ENCODE data around the gene SUPT3H. TPM values are rescaled to one million over a fixed set of nuclear protein-coding genes. Genes with fewer than 3 reads are reported as not detected.
"Not testable (repeated sequence)": the region's sequence is repeated elsewhere in the genome, so short reads cannot be mapped to it uniquely, and the experiment has no call there.

Gene SUPT3H
- total RNA-seq, 1 experiment from 2014 or later = 14.8 TPM

DNA sequence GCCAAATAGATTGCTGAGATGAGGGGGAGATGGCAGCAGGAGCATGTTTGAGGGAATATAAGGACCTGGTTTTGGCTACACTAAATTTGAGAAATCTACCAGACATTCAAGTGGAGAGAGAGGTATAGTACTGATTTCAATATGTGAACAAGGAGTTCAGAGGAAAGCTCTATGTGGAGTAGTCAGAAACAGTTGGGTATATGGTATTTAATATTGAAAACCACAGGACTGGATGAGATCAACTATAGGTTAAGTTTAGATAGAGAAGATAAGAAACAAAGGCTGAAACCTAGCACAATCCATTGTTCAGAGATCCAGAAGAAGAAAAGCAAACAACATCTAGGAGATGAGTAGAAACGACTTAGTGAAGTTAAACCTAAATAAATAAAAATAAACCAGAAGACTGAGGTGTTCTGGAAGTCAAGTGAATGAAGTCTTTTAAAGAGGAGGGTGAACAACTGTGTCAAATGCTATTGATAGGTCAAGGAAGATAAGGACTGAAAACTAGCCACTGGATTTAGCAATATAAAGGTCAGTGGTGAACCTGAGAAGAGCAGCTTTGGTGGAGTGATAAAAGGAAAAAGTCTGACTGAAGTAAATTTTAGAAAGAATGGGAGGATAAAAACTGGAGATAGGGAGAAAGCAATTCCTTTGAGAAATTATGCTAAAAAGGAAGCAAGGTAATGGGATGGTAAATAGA is 170.8 kb downstream of the SUPT3H start:
- DNase-seq (ENCODE audit: low read depth) = no peak
- in situ Hi-C loops (cut with HindIII; ENCODE audit: low pct_unique_long_range_greater_than_20kb, low sequenced_read_pairs) = no loop called here

GRCh38 chr6:45201484-45201883 is 176.2 kb downstream of the SUPT3H start:
- DNase-seq (ENCODE audit: low read depth) = no peak
- in situ Hi-C loops (cut with HindIII; ENCODE audit: low pct_unique_long_range_greater_than_20kb, low sequenced_read_pairs) = no loop called here

GRCh38 chr6:45200510-45200909 is 177.2 kb downstream of the SUPT3H start:
- DNase-seq (ENCODE audit: low read depth) = no peak
- in situ Hi-C loops (cut with HindIII; ENCODE audit: low pct_unique_long_range_greater_than_20kb, low sequenced_read_pairs) = no loop called here

DNA sequence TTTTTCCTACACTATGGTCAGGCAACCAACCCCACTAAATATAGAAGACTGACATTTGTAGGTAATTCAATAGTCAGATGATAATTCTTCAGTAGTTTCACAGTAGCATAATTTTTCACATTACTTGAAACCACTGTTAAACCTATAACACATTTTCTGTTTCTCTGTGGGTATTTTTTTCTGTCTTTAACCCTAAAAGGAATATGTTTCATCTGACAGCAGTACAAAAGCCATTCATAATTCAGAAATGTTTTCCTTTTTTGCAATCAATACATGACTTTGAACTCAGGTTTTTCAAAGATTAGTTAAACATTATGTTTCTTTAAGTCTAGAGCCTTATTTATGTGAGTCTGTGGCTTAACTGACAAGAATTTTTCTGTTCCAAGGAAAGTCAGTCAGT is 178.2 kb downstream of the SUPT3H start:
- in situ Hi-C loops (cut with HindIII; ENCODE audit: low pct_unique_long_range_greater_than_20kb, low sequenced_read_pairs) = no loop called here
- DNase-seq (ENCODE audit: low read depth) = no peak

DNA sequence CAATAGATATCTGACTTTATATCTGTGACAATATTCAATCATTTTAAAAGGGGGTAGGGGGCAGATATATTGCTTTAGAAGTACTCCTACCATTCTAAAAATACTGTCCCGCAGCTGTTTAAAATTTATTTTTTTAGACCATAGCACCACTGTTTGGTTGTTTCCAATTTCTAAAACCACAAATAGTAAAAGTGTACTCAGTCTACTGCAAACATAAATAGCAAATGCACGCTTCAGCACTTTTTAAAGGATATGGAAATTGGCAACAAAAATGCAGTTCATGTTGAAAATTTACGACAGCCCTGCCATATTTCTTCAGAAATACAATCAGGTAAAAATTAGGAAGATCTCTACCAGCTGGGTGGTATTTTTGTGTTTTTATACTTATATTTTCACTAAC is 181.6 kb downstream of the SUPT3H start:
- in situ Hi-C loops (cut with HindIII; ENCODE audit: low pct_unique_long_range_greater_than_20kb, low sequenced_read_pairs) = no loop called here
- no peak for DNase-seq (ENCODE audit: low read depth)

DNA sequence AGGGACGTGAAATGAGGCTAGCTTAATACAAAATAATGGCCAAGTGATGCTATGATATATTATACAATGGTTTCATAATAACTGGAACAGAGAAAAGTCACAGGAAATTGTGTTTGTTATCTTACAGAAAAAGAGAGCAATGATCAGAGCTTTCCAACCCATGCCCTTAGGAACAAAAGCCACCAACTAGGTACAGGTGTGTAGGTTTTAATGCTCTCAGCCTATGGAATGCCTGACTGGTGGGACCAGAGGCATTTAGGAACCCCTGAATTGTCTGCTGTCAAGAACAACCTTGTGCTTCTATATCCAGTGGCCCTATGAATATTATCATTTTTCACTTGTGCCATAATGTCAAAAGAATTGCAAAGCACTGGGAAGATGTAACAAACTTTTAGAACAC is 182.6 kb downstream of the SUPT3H start:
- DNase-seq (ENCODE audit: low read depth) = no peak
- in situ Hi-C loops (cut with HindIII; ENCODE audit: low pct_unique_long_range_greater_than_20kb, low sequenced_read_pairs) = no loop called here

GRCh38 chr6:45192556-45192955 is 185.2 kb downstream of the SUPT3H start:
- no peak for DNase-seq (ENCODE audit: low read depth)
- in situ Hi-C loops (cut with HindIII; ENCODE audit: low pct_unique_long_range_greater_than_20kb, low sequenced_read_pairs) = no loop called here

GRCh38 chr6:45191414-45191813 is 186.3 kb downstream of the SUPT3H start:
- no peak for DNase-seq (ENCODE audit: low read depth)

GRCh38 chr6:45187836-45188235 is 189.9 kb downstream of the SUPT3H start:
- in situ Hi-C loops (cut with HindIII; ENCODE audit: low pct_unique_long_range_greater_than_20kb, low sequenced_read_pairs) = no loop called here
- no peak for DNase-seq (ENCODE audit: low read depth)

More at GRCh38 chr6:45191414-45191813, 186.3 kb downstream of the SUPT3H start:
- in situ Hi-C loops (cut with HindIII; ENCODE audit: low pct_unique_long_range_greater_than_20kb, low sequenced_read_pairs) = no loop called here

- in situ Hi-C loops (cut with HindIII; ENCODE audit: low pct_unique_long_range_greater_than_20kb, low sequenced_read_pairs) = no loop called here
- DNase-seq (ENCODE audit: low read depth) = no peak
These were observed 192.1 kb downstream of the SUPT3H start for GRCh38 chr6:45185403-45186251.

DNA sequence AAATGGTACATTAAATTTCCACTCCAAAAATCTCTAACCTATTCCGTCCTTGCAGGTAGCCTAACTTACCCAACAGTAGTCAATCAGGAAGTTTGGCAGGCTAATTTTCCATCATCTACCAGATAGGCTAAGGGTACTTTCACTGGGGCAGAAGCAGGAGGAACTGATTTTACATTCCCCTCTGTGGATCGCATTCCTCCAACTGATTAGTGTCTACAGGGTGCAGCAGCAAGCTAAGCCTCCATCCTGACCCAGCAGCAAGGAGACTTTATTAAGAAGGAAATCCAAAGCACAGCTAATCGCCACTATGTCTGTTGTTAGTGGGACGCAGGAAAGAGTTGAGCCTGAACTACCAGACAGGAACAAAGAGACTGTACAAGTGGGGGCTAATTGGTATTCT is 192.8 kb downstream of the SUPT3H start:
- in situ Hi-C loops (cut with HindIII; ENCODE audit: low pct_unique_long_range_greater_than_20kb, low sequenced_read_pairs) = no loop called here
- DNase-seq (ENCODE audit: low read depth) = no peak

- in situ Hi-C loops (cut with HindIII; ENCODE audit: low pct_unique_long_range_greater_than_20kb, low sequenced_read_pairs) = no loop called here
- DNase-seq (ENCODE audit: low read depth) = no peak
These were observed 193.7 kb downstream of the SUPT3H start for GRCh38 chr6:45184040-45184439.

DNA sequence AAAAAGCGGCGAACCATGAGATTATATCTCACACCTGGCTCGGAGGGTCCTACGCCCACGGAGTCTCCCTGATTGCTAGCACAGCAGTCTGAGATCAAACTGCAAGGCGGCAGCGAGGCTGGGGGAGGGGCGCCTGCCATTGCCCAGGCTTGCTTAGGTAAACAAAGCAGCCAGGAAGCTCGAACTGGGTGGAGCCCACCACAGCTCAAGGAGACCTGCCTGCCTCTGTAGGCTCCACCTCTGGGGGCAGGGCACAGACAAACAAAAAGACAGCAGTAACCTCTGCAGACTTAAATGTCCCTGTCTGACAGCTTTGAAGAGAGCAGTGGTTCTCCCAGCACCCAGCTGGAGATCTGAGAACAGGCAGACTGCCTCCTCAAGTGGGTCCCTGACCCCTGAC is 201.4 kb downstream of the SUPT3H start:
- in situ Hi-C loops (cut with HindIII; ENCODE audit: low pct_unique_long_range_greater_than_20kb, low sequenced_read_pairs); DNase-seq (ENCODE audit: low read depth): not testable (repeated sequence)

DNA sequence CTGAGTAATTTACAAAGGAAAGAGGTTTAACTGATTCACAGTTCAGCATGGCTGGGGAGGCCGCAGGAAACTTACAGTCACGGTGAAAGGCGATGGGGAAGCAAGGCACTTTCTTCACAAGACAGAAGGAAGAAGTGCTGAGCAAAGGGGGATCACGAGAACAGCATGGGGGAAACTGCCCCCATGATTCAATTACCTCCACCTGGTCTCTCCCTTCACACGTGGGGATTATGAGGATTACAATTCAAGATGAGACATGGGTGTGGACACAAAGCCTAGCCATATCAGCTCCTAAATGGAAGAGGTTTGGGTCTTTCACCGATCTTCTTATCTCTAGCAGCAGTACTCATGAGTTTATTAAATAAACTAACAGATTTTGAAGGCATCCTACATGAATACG is 202.5 kb downstream of the SUPT3H start:
- DNase-seq (ENCODE audit: low read depth) = no peak
- in situ Hi-C loops (cut with HindIII; ENCODE audit: low pct_unique_long_range_greater_than_20kb, low sequenced_read_pairs) = no loop called here

GRCh38 chr6:45174045-45174444 is 203.7 kb downstream of the SUPT3H start:
- no peak for DNase-seq (ENCODE audit: low read depth)
- in situ Hi-C loops (cut with HindIII; ENCODE audit: low pct_unique_long_range_greater_than_20kb, low sequenced_read_pairs) = no loop called here

- no peak for DNase-seq (ENCODE audit: low read depth)
- in situ Hi-C loops (cut with HindIII; ENCODE audit: low pct_unique_long_range_greater_than_20kb, low sequenced_read_pairs) = no loop called here
These were observed 206.4 kb downstream of the SUPT3H start for GRCh38 chr6:45171380-45171779.

DNA sequence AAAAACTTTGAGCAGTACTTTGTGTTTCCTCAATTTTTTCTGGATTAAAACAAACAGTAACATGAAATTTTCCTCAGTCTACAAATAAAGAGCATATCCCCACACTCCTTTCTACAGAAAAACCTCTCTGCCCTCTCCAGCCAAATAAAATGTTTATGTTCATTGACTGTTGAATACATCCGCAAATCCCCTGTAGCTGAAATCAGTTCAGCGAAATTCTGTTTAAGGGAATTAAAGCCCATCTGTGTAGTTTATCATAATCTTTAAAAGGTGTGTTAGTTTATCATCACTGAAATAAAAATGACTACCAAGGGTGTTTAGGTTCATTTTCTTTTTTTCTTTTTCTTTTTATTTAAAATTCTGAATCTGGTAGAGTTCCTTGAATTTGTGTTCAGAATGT is 207.4 kb downstream of the SUPT3H start:
- no peak for DNase-seq (ENCODE audit: low read depth)
- in situ Hi-C loops (cut with HindIII; ENCODE audit: low pct_unique_long_range_greater_than_20kb, low sequenced_read_pairs) = no loop called here

DNA sequence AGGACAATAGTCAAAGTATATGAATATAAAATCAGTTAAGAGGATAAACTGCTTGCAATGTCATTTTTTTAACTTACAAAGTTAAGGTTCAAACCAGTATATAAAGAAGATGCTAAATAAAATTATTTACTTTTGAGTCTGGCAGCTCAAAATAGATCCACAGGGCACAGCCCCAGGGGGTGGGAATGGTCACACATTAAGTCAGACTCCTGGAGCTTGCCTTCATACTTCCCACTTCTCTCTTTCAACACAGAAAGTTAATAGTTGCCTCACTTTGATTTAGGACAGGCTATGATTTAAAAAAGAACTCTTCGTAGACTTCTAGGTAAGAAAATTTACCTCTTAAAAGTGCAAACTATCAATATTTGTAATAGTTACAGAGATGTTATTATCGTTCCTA is 207.9 kb downstream of the SUPT3H start:
- DNase-seq (ENCODE audit: low read depth) = no peak
- in situ Hi-C loops (cut with HindIII; ENCODE audit: low pct_unique_long_range_greater_than_20kb, low sequenced_read_pairs) = no loop called here

GRCh38 chr6:45163952-45164766 is 213.6 kb downstream of the SUPT3H start:
- DNase-seq (ENCODE audit: low read depth) = peak; percentile 14
- in situ Hi-C loops (cut with HindIII; ENCODE audit: low pct_unique_long_range_greater_than_20kb, low sequenced_read_pairs) = no loop called here

All from Caki2 (cell line).